SJSA1 (cell line): ENCODE results near the gene THBS3. TPM values are rescaled to one million over a fixed set of nuclear protein-coding genes. Genes with fewer than 3 reads are reported as not detected.
"Not testable (repeated sequence)": the region's sequence is repeated elsewhere in the genome, so short reads cannot be mapped to it uniquely, and the experiment has no call there.

Experiments
- DNase-seq, 2 experiments: peaks; one replicate each; pipeline ENCODE4 v3.0.0-alpha.2; 2015 to 2020; ENCODE audit warnings: low spot score in 2 of 2, low read depth in 1 of 2
- H3K27ac ChIP-seq: fragments of 250-450 bp; sonication (Bioruptor Pico); 2 replicates; pipeline ENCODE4 v1.5.1; 2020; ENCODE audit warnings: mild to moderate bottlenecking, moderate library complexity
- H3K27me3 ChIP-seq: fragments of 250-450 bp; sonication (Bioruptor Pico); replicated peaks from 2 replicates; pipeline ENCODE4 v1.5.1; 2020; ENCODE audit warnings: mild to moderate bottlenecking, moderate library complexity
- H3K36me3 ChIP-seq: fragments of 250-450 bp; sonication (Bioruptor Pico); 2 replicates; pipeline ENCODE4 v1.5.1; 2020; ENCODE audit warnings: mild to moderate bottlenecking
- H3K4me1 ChIP-seq: fragments of 250-450 bp; sonication (Bioruptor Pico); replicated peaks from 2 replicates; pipeline ENCODE4 v1.6.1; 2021; ENCODE audit warnings: mild to moderate bottlenecking
- H3K4me3 ChIP-seq: fragments of 250-450 bp; sonication (Bioruptor Pico); 2 replicates; pipeline ENCODE4 v1.5.1; 2020; ENCODE audit warnings: mild to moderate bottlenecking
- H3K9me3 ChIP-seq: fragments of 250-450 bp; sonication (Bioruptor Pico); replicated peaks from 2 replicates; pipeline ENCODE4 v1.5.1; 2020; ENCODE audit warnings: mild to moderate bottlenecking
- total RNA-seq: library from RNA; depleted of rRNA; stranded (reverse); fragments of >200 nt; shearing (Covaris generic); gene quantifications from 2 replicates; pipeline ENCODE4 v1.2.3, GENCODE V29; 2014

THBS3 gene
- total RNA-seq, 1 experiment from 2014 or later: 5.4 TPM

DNA sequence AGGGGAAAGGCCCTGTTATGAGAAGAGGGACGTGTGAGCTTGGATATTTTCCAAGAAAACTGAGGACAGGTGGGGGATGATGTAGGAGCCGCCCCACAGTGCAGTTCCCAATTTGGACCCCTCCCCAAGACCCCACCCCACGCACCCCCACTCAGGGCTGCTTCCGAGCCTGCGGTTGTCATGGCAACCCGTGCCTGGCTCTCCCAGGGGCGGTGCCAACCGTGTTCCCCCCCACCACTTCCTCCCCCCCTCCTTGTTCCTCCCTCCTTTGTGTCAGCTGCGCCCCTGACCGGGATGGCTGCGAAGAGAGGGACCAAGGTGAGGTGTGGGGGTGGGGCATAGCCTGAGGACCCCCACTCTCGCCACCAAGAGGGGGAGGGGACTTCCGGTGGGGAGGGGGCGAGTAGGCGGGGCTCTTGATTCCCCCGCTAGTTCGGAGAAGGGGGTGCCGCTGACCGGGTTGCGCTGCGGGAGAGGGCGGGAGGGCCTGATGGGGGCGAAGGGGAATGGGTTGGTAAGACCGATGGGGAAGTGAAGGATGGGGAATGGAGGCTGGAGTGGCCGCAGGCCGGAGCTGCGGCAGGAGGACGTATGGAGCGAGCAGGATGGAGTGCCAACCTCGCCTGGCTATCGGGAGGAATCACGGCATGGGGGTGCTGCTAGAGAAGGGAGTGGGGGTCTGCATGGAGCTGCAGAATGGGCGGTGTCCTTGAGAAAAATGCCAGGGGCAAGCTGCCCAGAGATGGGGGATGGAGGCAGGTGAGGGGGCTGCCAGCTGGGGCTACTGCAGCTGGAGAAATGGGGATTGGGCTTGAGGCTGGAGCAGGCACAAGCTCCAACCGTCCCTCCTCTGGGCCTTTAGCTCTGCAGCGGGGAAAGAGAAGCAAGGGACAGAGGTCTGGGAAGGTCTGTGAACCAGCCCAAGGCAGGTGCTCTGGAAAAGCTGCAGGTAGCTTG is 33.1 kb downstream of the THBS3 start:
- peaks cover 17% of the 10 kb centered on the region for H3K4me1 ChIP-seq
- no peak overlapping the region for H3K27ac ChIP-seq
- H3K36me3 ChIP-seq: peaks cover 6% of the 10 kb centered on the region; the same call in 1 of the 2 replicates
- H3K27me3 ChIP-seq: no peaks in the 10 kb centered on the region
- DNase-seq: peak in 1 of 2 experiments; percentile 45
- no peaks in the 10 kb centered on the region for H3K9me3 ChIP-seq
- no peak overlapping the region for H3K4me3 ChIP-seq

DNA sequence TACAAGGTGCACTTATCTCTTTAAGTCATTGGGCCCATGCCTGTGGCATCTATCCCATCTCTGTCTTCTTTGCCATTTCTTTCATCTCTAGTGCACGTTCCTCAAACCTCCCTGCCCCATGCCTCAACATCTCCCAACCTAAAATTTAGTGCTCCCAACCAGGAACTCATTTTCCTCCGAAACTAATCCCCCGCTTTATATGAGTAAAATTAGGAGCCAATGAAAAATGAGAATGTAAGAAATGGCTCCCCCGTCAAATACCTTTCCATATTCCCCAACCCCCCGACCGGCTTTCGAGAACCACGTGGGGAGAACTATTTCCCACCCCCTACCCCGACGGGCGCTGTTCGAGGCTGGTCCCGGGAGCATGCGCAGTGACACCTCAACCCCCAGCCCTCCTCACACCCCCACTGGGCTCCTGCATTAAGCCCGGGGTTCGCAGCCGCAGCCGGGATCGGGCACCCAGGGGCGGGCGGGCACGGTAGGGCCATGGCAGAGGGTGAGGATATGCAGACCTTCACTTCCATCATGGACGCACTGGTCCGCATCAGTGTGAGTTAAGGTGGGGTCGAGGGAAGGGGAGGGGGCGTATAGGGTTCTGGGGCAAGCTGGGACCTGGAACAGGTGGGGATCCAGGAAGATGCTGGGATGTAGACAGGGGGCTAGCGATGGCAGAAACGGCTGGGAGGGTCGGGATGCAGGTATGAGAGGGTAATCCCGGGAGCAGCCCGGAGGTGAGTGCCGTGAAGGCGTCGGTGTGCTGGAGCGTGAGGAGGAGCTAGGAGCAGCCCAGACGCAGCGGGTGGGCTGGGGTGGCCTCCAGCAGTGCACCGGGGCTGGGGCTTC is 34.0 kb downstream of the THBS3 start, which contains the start of gene TRIM46:
Gene TRIM46, plus strand, starts transcription at position 372 of the 846 bp plus-strand sequence. Its CDS starts 118 bp downstream, at position 490.
- Histone ChIP-seq H3K4me3 (peak within 1 kb of the TSS; percentile 72), H3K27me3 (no peaks in the 10 kb centered on the region), H3K4me1 (peaks cover 17% of the 10 kb centered on the region), H3K9me3 (no peaks in the 10 kb centered on the region), H3K36me3 (peaks cover 13% of the 10 kb centered on the region; the same call in 1 of the 2 replicates), H3K27ac (peak within 1 kb of the TSS; percentile 79)
- peak in 1 of 2 experiments; percentile 50 for DNase-seq

DNA sequence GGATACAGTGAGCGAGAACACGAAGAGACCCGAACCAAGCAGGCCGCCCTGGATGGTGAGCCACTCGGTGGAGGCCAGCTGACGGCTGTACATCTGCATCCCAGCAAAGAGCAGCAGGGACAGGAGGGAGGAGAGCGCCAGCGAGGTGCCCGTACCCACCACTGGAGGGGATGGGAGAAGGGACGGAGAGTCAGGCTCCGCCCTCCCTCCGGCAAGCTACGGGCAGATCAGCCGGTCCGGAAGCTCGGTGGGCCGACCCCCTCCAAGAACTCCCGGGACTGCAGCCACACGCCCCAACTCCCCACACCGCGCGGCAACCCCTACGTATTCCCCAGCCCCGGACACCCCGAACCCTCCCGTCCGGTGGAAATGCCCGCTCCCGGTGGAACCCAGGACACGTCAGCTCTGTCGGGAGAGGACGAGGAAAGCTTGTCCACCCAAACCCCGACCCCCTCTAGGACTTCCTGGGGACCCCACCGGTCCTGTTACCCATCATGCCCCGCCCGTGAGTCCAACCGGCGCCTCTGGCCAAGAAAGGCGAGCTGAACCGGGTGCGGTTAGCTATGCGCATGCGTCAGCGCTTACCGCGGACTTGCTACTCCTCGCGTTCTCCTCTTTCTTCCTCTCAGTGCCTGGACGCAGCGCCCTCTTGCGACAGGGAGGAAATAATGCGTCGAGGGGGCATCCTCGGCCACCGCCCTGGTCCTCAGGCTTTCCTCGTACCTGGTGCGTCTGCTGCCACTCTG is 34.8 kb downstream of the THBS3 start, which contains the start of gene KRTCAP2:
Gene KRTCAP2, minus strand, starts transcription at position 573 of the 746 bp plus-strand sequence. Its CDS starts 80 bp downstream, at position 493.
- Histone ChIP-seq H3K4me1 (peaks cover 17% of the 10 kb centered on the region), H3K9me3 (no peaks in the 10 kb centered on the region), H3K27ac (peak within 1 kb of the TSS; percentile 79), H3K36me3 (peaks cover 13% of the 10 kb centered on the region; the same call in 1 of the 2 replicates), H3K27me3 (no peaks in the 10 kb centered on the region), H3K4me3 (peak within 1 kb of the TSS; percentile 72)
- peak; percentile 90 to 96 for DNase-seq

DNA sequence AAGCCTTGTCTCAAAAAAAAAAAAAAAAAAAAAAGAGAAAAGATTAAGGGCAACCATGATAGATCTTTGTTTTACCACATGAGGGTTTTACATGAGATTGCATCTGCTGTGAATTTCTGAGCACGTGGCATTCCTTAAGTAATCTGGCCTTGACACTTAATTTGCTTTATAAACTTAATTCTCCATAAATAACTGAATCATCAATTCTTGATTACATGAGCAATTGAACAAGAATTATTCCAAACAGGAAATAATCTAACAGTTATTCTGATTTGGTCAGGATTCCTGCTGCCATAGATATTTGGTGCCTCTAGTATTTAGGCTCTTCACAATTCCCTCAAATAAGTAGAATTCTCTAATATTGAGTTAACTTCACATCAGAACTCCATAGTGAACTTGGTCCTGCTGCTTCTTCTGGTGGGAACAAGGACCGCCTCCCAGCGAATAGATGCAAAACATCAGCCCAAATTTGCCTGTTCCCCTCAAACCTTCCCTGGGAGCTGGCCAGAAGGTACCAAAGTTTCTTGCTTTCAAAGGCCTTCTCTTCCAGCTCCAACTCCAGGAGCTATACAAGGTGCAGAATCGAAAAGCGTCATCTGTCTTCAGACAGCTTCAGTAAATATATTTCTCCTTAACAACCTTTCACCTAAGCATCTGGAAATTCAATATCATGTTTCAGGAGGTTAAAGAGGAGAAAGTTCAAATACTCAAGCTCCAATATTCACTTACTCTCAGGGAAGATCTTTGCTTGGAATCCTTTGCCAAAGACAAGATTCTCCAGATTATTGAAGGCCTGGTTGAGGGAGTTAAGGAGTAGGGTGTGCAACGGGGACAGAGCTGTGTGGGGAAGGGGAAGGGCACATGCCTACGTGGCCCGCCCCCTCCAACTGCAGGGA is 35.6 kb downstream of the THBS3 start:
- peak in 1 of 2 experiments; percentile 12 for DNase-seq
- H3K9me3 ChIP-seq: no peaks in the 10 kb centered on the region
- H3K4me3 ChIP-seq: peak overlapping the region; percentile 72
- peak overlapping the region; percentile 79; the same call in 1 of the 2 replicates for H3K27ac ChIP-seq
- no peaks in the 10 kb centered on the region for H3K27me3 ChIP-seq
- H3K4me1 ChIP-seq: peaks cover 21% of the 10 kb centered on the region
- peaks cover 13% of the 10 kb centered on the region; the same call in 1 of the 2 replicates for H3K36me3 ChIP-seq

DNA sequence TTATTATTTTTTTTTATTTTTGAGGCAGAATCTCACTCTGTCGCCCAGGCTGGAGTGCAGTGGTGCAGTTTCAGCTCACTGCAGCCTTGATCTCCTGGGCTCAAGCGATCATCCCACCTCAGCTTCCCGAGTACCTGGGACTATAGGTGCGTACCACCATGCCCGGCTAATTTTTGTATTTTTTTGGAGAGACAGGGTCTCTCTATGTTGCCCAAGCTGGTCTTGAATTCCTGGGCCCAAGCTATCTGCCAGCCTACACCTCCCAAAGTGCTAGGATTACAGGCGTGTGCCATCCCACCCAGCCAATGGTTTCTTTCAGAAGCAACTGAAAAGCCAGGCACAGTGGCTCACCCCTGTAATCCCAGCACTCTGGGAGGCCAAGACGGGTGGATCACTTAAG is 36.9 kb downstream of the THBS3 start:
- no peaks in the 10 kb centered on the region for H3K27me3 ChIP-seq
- peak in 1 of 2 experiments; percentile 10 for DNase-seq
- no peak overlapping the region for H3K4me3 ChIP-seq
- H3K36me3 ChIP-seq: peaks cover 13% of the 10 kb centered on the region; the same call in 1 of the 2 replicates
- no peaks in the 10 kb centered on the region for H3K9me3 ChIP-seq
- no peak overlapping the region for H3K27ac ChIP-seq
- H3K4me1 ChIP-seq: peaks cover 17% of the 10 kb centered on the region

DNA sequence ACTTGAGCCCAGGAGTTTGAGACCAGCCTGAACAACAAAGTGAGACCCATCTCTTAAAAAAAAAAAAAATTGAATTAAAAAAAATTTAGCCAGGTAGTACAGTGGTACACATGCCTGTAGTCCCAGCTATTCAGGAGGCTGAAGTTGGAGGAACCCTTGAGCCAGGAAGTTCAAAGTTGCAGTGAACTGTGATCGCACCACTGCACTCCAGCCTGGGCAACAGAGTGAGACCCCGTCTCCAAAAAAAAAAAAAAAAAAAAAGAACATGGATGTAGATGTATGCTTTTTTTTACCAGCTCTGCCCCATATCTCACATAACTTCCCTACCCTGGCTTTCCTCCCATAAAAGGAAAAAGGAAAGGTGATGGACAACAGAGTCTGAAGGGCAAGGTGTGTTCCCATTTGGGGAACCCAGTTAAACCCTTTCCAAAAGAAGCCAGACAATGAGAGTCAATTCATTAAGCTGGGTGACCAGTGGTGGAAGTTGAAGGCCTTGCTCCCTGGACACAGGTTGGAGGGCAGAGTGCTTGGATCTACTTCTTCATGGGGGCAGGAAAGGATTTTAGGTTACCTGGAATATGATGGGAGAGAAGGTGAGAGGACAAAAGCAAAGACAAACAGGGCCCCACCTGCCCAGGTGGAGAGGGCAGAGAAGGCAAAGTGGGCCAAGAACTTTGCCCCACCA is 37.5 kb downstream of the THBS3 start:
- Histone ChIP-seq H3K27me3 (no peaks in the 10 kb centered on the region), H3K9me3 (no peaks in the 10 kb centered on the region), H3K27ac (no peak overlapping the region), H3K4me1 (peaks cover 17% of the 10 kb centered on the region), H3K4me3 (no peak overlapping the region), H3K36me3 (peaks cover 13% of the 10 kb centered on the region; the same call in 1 of the 2 replicates)
- peak in 1 of 2 experiments; percentile 17 for DNase-seq

DNA sequence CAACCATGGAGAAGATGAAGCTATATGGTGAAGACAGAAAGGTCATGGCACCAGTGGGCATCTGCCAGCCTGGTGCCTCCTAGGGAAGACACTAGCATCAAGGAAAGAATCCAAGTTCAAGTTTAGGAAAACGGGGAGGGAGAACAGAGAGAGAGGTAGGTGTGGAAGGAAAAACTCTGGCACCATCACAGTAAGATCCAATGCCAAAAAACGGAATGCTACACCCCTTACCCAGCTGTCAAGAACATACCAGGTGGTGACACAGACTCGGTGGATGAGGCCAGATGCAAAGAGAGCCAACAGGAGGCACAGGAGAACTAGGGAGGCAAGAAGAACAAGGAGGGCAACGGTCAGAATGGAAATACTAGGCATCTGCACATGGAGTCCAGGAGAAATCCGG is 38.2 kb downstream of the THBS3 start:
- no peak for DNase-seq
- no peak overlapping the region for H3K4me3 ChIP-seq
- no peaks in the 10 kb centered on the region for H3K27me3 ChIP-seq
- peaks cover 13% of the 10 kb centered on the region; the same call in 1 of the 2 replicates for H3K36me3 ChIP-seq
- no peaks in the 10 kb centered on the region for H3K9me3 ChIP-seq
- H3K27ac ChIP-seq: no peak overlapping the region
- peaks cover 17% of the 10 kb centered on the region for H3K4me1 ChIP-seq

DNA sequence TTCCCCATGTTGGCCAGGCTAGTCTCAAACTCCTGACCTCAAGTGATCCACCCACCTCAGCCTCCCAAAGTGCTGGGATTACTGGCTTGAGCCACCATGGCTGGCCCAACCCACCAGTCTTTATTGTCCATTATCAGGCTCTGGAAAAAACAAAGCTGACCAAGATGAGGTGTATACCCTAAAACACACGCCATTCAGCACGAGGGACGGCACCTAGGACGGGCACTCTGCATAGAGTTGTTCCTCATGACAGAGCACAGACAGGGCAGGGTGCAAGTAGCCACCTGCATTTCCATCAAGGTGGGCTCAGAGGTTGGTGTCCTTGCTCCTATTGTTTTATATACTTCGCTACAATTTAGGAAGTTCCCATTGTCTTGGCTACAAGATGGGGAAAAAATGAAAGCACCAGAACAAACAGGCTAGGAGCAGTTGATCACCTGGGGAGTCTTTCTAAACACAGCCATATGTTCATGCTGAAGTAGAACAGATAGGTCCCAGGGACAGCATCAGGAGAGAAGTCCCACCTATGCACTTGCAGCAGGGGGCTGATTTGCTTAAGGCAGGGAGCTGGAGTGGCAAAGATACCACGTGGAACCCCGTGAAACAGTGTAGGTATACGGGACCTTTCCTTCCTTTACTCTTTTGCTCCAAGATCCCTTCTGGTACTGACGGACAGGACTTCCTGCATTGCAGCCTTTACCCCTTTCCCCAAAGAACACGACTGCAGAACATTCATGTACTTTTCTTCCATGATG is 39.1 kb downstream of the THBS3 start:
- Histone ChIP-seq H3K27me3 (no peaks in the 10 kb centered on the region), H3K9me3 (no peaks in the 10 kb centered on the region), H3K4me1 (peaks cover 14% of the 10 kb centered on the region), H3K4me3 (no peak overlapping the region), H3K27ac (no peak overlapping the region), H3K36me3 (peaks cover 13% of the 10 kb centered on the region; the same call in 1 of the 2 replicates)
- peak in 1 of 2 experiments; percentile 19 for DNase-seq

DNA sequence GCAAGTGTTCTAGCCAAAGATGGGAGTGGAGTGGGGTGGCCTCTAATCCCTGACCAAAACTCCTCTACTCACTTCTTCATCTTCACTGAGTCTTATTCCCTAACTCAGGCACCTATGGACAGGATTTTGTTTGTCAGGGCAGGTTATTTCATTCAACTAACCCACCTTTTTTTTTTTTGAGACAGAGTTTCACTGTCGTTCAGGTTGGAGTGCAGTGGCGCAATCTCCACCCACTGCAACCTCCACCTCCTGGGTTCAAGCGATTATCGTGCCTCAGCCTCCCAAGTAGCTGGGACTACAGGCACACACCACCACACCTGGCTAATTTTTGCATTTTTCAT is 39.6 kb downstream of the THBS3 start:
- peaks cover 10% of the 10 kb centered on the region for H3K4me1 ChIP-seq

DNA sequence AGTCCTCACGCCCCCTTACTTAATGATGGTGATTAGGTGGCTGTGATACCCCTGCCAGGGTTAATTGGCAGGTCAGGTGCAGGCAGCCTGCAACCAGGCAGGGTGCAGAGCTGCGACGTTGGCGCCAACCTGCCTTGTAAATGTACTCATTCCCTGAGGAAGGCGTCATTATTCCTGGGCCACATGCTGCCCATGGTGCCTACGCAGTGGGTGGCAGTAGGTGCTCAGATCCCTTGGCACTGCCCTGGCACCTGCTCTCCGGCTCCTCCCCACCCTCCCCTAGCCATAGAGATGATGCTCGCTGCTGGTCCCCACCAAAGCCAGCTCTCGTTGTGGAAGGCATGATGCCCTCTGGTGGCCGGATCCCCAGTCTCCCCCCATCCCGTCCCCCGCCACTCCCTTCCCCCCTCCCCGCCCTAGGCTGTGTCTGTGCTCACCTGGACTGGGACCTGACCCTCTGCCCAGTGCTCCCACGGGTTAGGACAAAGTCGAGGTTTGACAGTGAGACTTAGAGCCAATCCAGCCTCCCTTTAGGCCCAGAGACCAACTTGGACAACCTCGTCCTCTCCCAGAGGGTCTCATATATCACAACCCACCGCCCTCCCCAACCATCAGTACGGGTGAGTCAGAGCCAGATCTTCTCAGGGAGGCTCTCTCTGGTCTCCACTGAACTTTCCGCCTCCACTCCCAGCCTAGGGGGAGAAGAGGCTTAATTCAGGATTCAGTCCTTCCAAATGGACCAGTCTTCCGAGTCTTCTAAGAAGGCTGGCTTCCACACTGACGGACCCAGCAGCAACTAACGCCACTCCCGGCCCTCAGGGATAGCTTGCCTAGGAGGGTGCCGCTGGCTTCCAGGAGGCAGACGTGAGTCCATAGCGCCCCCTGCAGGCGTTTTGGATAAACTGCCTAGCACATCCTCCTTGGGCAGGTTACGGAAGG is 40.3 kb downstream of the THBS3 start:
- no peak overlapping the region for H3K27ac ChIP-seq
- peaks cover 9% of the 10 kb centered on the region for H3K4me1 ChIP-seq
- H3K27me3 ChIP-seq: no peaks in the 10 kb centered on the region
- H3K4me3 ChIP-seq: no peak overlapping the region
- no peaks in the 10 kb centered on the region for H3K9me3 ChIP-seq
- peak; percentile 68 to 83 for DNase-seq
- H3K36me3 ChIP-seq: peaks cover 13% of the 10 kb centered on the region; the same call in 1 of the 2 replicates

More for the DNA sequence above, 39.6 kb downstream of the THBS3 start:
- H3K36me3 ChIP-seq: peaks cover 13% of the 10 kb centered on the region; the same call in 1 of the 2 replicates
- DNase-seq, H3K9me3 ChIP-seq, H3K27me3 ChIP-seq, H3K4me3 ChIP-seq, H3K27ac ChIP-seq: not testable (repeated sequence)
